Upper lobe of left lung (tissue), 6 donors: ENCODE measurements around the gene TMBIM6. TPM values are rescaled to one million over a fixed set of nuclear protein-coding genes. Genes with fewer than 3 reads are reported as not detected.
A peak's percentile ranks its signal among the peaks of the same experiment; 100 is the strongest.
"Not testable (repeated sequence)": the region's sequence is repeated elsewhere in the genome, so short reads cannot be mapped to it uniquely, and the experiment has no call there.

Experiments used
- ATAC-seq, 2 donors: fragments of 200-7000 bp; cut with Tn5 transposase; one replicate each; pipeline ENCODE4 v1.9.1; 2022; ENCODE audit warnings: mild to moderate bottlenecking in 2 of 2, moderate library complexity in 2 of 2; ENCODE audit not compliant: low FRiP score in 2 of 2
- DNase-seq, 2 donors: peaks; one replicate each; pipeline ENCODE4 v3.0.0-alpha.2; 2019 to 2020
- H3K27ac ChIP-seq, 4 donors: fragments of 200-600 bp; sonication (generic); one replicate each; pipeline ENCODE4 v1.5.1; 2016 to 2019
- H3K27me3 ChIP-seq, 4 donors: fragments of 200-600 bp; sonication (generic); one replicate each; pipeline ENCODE4 v1.5.1; 2017 to 2019
- H3K36me3 ChIP-seq, 4 donors: fragments of 200-600 bp; sonication (generic); one replicate each; pipeline ENCODE4 v1.5.1; 2016 to 2019
- H3K4me1 ChIP-seq, 4 donors: fragments of 200-600 bp; sonication (generic); one replicate each; pipeline ENCODE4 v1.5.1; 2018 to 2019
- H3K4me3 ChIP-seq, 4 donors: fragments of 200-600 bp; sonication (generic); one replicate each; pipeline ENCODE4 v1.5.1; 2017 to 2019; ENCODE audit warnings: mild to moderate bottlenecking in 2 of 4, moderate library complexity in 1 of 4
- H3K9me3 ChIP-seq, 4 donors: fragments of 200-600 bp; sonication (generic); one replicate each; pipeline ENCODE4 v1.5.1; 2018 to 2019
- CTCF ChIP-seq, 6 experiments: fragments of 450-650 bp in 4 of 6; fragments of 200-600 bp in 2 of 6; sonication (generic) in 2 of 6; IDR thresholded peaks; one replicate each; pipeline ENCODE4 v1.5.1; 2016 to 2019; ENCODE audit warnings: antibody characterized with exemption in 6 of 6
- EP300 ChIP-seq, 4 donors: sonication (generic); formaldehyde crosslinking; IDR thresholded peaks; one replicate each; pipeline ENCODE4 v1.5.1; 2017; ENCODE audit warnings: antibody characterized with exemption in 4 of 4, control low read depth in 2 of 4
- POLR2A ChIP-seq, 4 donors: fragments of 450-650 bp; IDR thresholded peaks; one replicate each; pipeline ENCODE4 v1.5.1; 2016 to 2017; ENCODE audit warnings: antibody characterized with exemption in 4 of 4, mild to moderate bottlenecking in 2 of 4
- POLR2AphosphoS5 ChIP-seq, 2 donors: sonication (generic); formaldehyde crosslinking; IDR thresholded peaks; one replicate each; pipeline ENCODE4 v1.5.1; 2017; ENCODE audit warnings: antibody characterized with exemption in 2 of 2
- WGBS, 2 donors: methylation state at CpG; one replicate each; pipeline ENCODE4 v1.1.5; 2017 to 2018; 5-methylcytosine and 5-hydroxymethylcytosine counted together
- total RNA-seq, 6 donors: library from RNA; depleted of rRNA in 4 of 6; stranded (reverse); fragments of >200 nt in 4 of 6; gene quantifications; one replicate each; pipeline versions ENCODE4 v1.1.0 to v1.2.1, GENCODE V29; 2016 to 2021
- donor health status: DM: no; HTN: no; CAD: no; lungs with moderate emphysema.
- donor health status: DM: no; HTN: yes; CAD: no; lungs with severe emphysema.

TMBIM6 gene
- total RNA-seq, 6 donors from 2014 or later = 185 to 831 (median 594) TPM

- 15 to 16% methylated on average over 6 to 7 of the region's 7 CpGs for WGBS, 2 donors
- Histone ChIP-seq H3K27ac (no peak overlapping the region), H3K9me3 (no peaks in the 10 kb centered on the region), H3K27me3 (no peaks in the 10 kb centered on the region), H3K4me1 (peaks cover 0 to 10% (median 4%) of the 10 kb centered on the region in 4 donors), H3K36me3 (no peaks in the 10 kb centered on the region), H3K4me3 (no peak overlapping the region)
- DNase-seq (peak in 1 of 2 donors; percentile 76), ATAC-seq (peak; percentile 88 to 94)
- TF ChIP-seq EP300 (IDR thresholded peaks at IDR 0.05) = no peak
- peak; percentile 74 to 91 (median 84) for TF ChIP-seq CTCF (IDR thresholded peaks at IDR 0.05)
These were observed 35.1 kb downstream of the TMBIM6 start for GRCh38 chr12:49776413-49776812.

DNA sequence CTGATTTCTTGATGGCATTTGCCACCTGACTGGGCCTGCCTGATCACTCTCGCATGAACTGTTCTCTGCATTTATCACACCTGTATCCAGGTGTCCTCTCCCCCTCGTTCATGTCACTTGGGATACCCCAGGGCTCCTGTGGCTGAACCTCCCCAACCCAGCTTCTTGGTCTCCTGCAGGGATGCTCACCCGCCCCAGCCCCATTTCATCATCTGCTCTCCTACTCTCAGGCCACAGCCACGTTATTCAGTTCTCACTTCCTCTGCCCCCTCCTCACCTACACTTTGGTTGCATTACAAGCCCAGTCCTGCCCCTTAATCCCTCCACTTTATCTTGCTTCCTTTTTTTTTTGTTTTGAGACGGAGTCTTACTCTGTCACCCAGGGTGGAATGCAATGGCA is 35.5 kb downstream of the TMBIM6 start:
- no peak for TF ChIP-seq POLR2A (IDR thresholded peaks at IDR 0.05)
- 70 to 77% methylated on average over 5 of the region's 5 CpGs for WGBS, 2 donors
- Histone ChIP-seq H3K36me3 (no peaks in the 10 kb centered on the region), H3K9me3 (no peaks in the 10 kb centered on the region), H3K27ac (no peak overlapping the region), H3K4me1 (peaks cover 0 to 10% (median 4%) of the 10 kb centered on the region in 4 donors), H3K4me3 (no peak overlapping the region), H3K27me3 (no peaks in the 10 kb centered on the region)
- DNase-seq (no peak), ATAC-seq (no peak)

DNA sequence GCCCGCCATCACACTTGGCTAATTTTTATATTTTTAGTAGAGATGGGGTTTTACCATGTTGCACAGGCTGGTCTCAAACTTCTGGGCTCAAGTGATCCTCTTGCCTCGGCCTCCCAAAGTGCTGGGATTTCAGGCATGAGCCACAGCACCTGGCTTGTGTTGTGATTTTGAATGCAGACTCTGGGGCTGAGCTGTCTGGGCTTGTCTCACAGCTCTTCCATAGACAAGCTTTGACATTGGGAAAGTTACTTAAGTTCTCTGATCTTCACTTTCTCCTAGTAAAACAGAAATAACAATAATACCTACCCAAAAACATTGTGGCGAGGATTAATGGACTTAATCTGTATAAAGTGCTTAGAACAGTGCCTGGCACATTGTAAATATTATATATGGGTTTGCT is 36.0 kb downstream of the TMBIM6 start:
- Histone ChIP-seq H3K4me3 (no peak overlapping the region), H3K27me3 (no peaks in the 10 kb centered on the region), H3K36me3 (no peaks in the 10 kb centered on the region), H3K4me1 (peaks cover 0 to 10% (median 4%) of the 10 kb centered on the region in 4 donors), H3K27ac (no peak overlapping the region), H3K9me3 (no peaks in the 10 kb centered on the region)
- TF ChIP-seq EP300 (IDR thresholded peaks at IDR 0.05) (no peak), CTCF (IDR thresholded peaks at IDR 0.05) (no peak), POLR2A (IDR thresholded peaks at IDR 0.05) (no peak)
- no peak for ATAC-seq
- no peak for DNase-seq
- 92 to 93% methylated on average over 2 to 3 of the region's 3 CpGs for WGBS, 2 donors

DNA sequence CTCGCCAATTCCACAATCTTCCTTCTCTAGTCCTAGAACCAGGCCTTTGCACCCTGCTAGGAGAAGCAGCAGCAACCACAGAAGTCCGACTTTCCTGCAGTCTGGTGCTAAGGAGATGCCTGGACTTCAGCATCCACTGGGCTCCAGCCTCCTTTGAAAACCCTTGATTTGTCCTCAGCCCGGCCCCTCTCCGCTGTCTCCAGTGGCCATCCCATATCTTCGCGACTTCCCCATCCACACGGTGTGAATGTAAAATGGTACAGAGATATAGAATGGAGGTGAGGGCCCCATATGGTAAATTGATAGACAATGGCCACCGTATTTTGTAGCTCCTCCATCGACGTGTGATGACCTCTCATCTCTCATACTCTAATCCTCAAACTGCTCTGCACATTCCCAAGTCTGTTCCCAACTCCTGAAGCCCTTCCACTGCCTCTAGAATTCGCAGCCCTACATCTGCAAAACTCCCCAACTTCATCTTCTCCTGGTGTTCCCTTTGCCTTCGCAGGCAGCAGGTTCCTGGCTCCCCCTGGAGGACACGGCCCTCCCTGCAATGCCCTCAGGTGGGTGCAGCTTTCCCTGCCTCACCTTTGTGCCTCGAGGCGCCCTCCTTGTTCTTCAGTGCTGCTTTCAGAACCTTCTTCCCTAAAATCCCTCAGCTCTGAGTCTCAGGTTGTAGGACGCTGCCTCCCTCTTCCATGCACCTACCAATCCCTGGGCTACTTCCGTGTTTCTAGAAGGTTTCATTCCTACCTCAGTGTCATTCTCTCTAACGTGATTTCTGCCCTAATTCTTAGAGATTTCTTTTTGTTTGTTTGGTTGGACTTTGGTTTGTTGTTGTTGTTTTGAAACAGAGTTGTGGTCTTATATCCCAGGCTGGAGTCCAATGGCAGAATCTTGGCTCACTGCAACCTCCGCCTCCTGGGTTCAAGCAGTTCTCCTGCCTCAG is 36.7 kb downstream of the TMBIM6 start:
- Histone ChIP-seq H3K27ac (no peak overlapping the region), H3K27me3 (no peaks in the 10 kb centered on the region)

DNA sequence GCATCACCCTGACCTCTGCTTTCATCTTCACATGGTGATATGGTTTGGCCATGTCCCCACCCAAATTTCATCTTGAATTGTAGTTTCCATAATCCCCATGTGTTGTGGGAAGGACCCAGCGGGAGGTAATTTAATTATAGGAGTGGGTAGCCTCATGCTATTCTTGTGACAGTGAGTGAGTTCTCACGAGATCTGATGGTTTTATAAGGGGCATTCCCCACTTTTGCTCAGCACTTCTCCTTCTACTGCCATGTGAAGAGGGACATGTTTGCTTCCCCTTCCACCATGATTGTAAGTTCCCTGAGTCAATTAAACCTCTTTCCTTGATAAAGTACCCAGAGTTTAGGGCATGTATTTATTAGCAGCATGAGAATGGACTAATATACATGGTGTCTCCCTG is 38.2 kb downstream of the TMBIM6 start:
- Histone ChIP-seq H3K9me3 (no peaks in the 10 kb centered on the region), H3K36me3 (no peaks in the 10 kb centered on the region), H3K27me3 (no peaks in the 10 kb centered on the region), H3K4me1 (peaks cover under 1 to 14% (median 11%) of the 10 kb centered on the region in 4 donors), H3K4me3 (no peak overlapping the region), H3K27ac (no peak overlapping the region)
- WGBS, 2 donors = 54 to 74% methylated on average over 2 of the region's 2 CpGs
- no peak for DNase-seq
- no peak for TF ChIP-seq POLR2AphosphoS5 (IDR thresholded peaks at IDR 0.05)
- no peak for TF ChIP-seq CTCF (IDR thresholded peaks at IDR 0.05)
- no peak for TF ChIP-seq EP300 (IDR thresholded peaks at IDR 0.05)
- TF ChIP-seq POLR2A (IDR thresholded peaks at IDR 0.05) = no peak
- no peak for ATAC-seq

More for the DNA sequence above, 36.7 kb downstream of the TMBIM6 start:
- Histone ChIP-seq H3K9me3 (no peaks in the 10 kb centered on the region), H3K36me3 (no peaks in the 10 kb centered on the region), H3K4me3 (no peak overlapping the region), H3K4me1 (peaks cover 0 to 10% (median 4%) of the 10 kb centered on the region in 4 donors)
- ATAC-seq (peak; percentile 63 to 73), DNase-seq (peak; percentile 38 to 70)
- 52 to 54% methylated on average over 19 of the region's 19 CpGs for WGBS, 2 donors
- peak; percentile 63 to 79 (median 75) for TF ChIP-seq CTCF (IDR thresholded peaks at IDR 0.05)
- TF ChIP-seq EP300 (IDR thresholded peaks at IDR 0.05) = no peak
- TF ChIP-seq POLR2A (IDR thresholded peaks at IDR 0.05) = no peak
- no peak for TF ChIP-seq POLR2AphosphoS5 (IDR thresholded peaks at IDR 0.05)

- H3K4me3 ChIP-seq, DNase-seq, H3K27me3 ChIP-seq, ATAC-seq, H3K27ac ChIP-seq, H3K36me3 ChIP-seq, H3K9me3 ChIP-seq: not testable (repeated sequence)
- 83 to 91% methylated on average over 6 of the region's 6 CpGs for WGBS, 2 donors
- H3K4me1 ChIP-seq = peaks cover 4 to 18% (median 15%) of the 10 kb centered on the region in 4 donors
These were observed 39.6 kb downstream of the TMBIM6 start for GRCh38 chr12:49780914-49781313.
